Heart right ventricle (tissue), 16 donors: ENCODE measurements around the gene RAP1GDS1. TPM values are rescaled to one million over a fixed set of nuclear protein-coding genes. Genes with fewer than 3 reads are reported as not detected.

Experiments used
- ATAC-seq, 8 donors: fragments of 200-7000 bp; cut with Tn5 transposase; one replicate each; pipeline ENCODE4 v1.9.1; 2020; ENCODE audit warnings: mild to moderate bottlenecking in 8 of 8, moderate library complexity in 8 of 8, moderate number of reproducible peaks in 1 of 8
- DNase-seq, 2 donors: peaks; one replicate each; pipeline ENCODE4 v3.0.0-alpha.2; 2020
- H3K27ac ChIP-seq, 10 donors: fragments of 200-600 bp; sonication (generic) in 2 of 10; one replicate each; pipeline versions ENCODE4 v1.5.0 to v1.8.0; 2020 to 2022; ENCODE audit warnings: mild to moderate bottlenecking in 3 of 10
- H3K27me3 ChIP-seq, 7 donors: fragments of 200-600 bp; one replicate each; pipeline ENCODE4 v1.8.0; 2021 to 2022; ENCODE audit warnings: mild to moderate bottlenecking in 2 of 7
- H3K36me3 ChIP-seq, 9 donors: fragments of 200-600 bp; sonication (generic) in 1 of 9; one replicate each; pipeline versions ENCODE4 v1.5.0 to v1.8.0; 2020 to 2022; ENCODE audit warnings: mild to moderate bottlenecking in 2 of 9
- H3K4me1 ChIP-seq, 9 donors: fragments of 200-600 bp; sonication (generic) in 1 of 9; one replicate each; pipeline versions ENCODE4 v1.5.0 to v1.8.0; 2020 to 2022; ENCODE audit warnings: mild to moderate bottlenecking in 4 of 9
- H3K4me3 ChIP-seq, 10 donors: fragments of 200-600 bp; sonication (generic) in 2 of 10; one replicate each; pipeline versions ENCODE4 v1.5.0 to v1.8.0; 2020 to 2022; ENCODE audit warnings: mild to moderate bottlenecking in 7 of 10, moderate library complexity in 2 of 10
- H3K9me3 ChIP-seq, 11 donors: fragments of 200-600 bp in 10 of 11; sonication (generic) in 2 of 11; one replicate each; pipeline versions ENCODE4 v1.5.0 to v1.8.0; 2013 to 2022; ENCODE audit warnings: mild to moderate bottlenecking in 2 of 11, control low read depth in 1 of 11, moderate library complexity in 1 of 11
- CTCF ChIP-seq, 9 donors: fragments of 200-600 bp; sonication (generic) in 2 of 9; IDR thresholded peaks; one replicate each; pipeline versions ENCODE4 v1.5.0 to v1.8.0; 2021 to 2022; ENCODE audit warnings: antibody characterized with exemption in 9 of 9, mild to moderate bottlenecking in 5 of 9, moderate library complexity in 1 of 9
- WGBS, 2 donors: extraction: QIAGEN DNeasy Blood & Tissue Kit; methylation state at CpG; one replicate each; pipeline ENCODE4 v1.1.7; 2013; ENCODE audit warnings: inconsistent platforms in 1 of 2; 5-methylcytosine and 5-hydroxymethylcytosine counted together
- intact Hi-C, 10 donors: fragments of 100-400 bp; cut with DNase I; formaldehyde crosslinking; loops; one replicate each; pipeline versions ENCODE4 v1.11.1 to v1.14.2; 2022
- polyA plus RNA-seq, 2 donors: library from polyadenylated mRNA; stranded (reverse); fragments of 200-250 nt; gene quantifications; one replicate each; pipeline ENCODE4 v1.2.3, GENCODE V29; 2013
- total RNA-seq, 10 donors: library from RNA; stranded (reverse); fragmentation: NEBNext Ultra II Directional in 3 of 10; extraction: Animal tissue kit (Norgen Biotek cat#: 25700) in 3 of 10; gene quantifications; one replicate each; pipeline versions ENCODE4 v1.2.1 to v1.2.4, GENCODE V29; 2021 to 2023
- donor health status: Arrhythmogenic right ventricular cardiomyopathy.
- donor health status: ischemic (EF 13 %, LVEDD 7.1; RV severe dilation, severe dysfunction).
- donor health status: healthy with polysubstance abuse.
- donor health status: DM: no; HTN: yes; CAD: no.
- donor health status: DM: no; HTN: no; CAD: no.
- donor health status: ischemic (EF 25% LVEDD 6.9; RV normal size, moderate dysfunction).
- donor health status: ischemic (EF 25% LVEDD 5.7; RV mildly dilated, moderate dysfunction).
- donor health status: healthy.
- donor health status: DM: yes; HTN: yes; CAD: no.
- donor health status: Ischemic cardiomyopathy.
- donor health status: ischemic (EF 35%, LVEDD 5.7; RV mildly dilated, moderate dysfunction).
- donor health status: nonischemic (EF 11% LVEDD 7.7; RV severe dilation, severe dysfunction).
- donor health status: DM: yes; HTN: yes; CAD: no.
- donor health status: PGD.
- donor health status: ischemic (EF 29% LVEDD 5.4; RV normal size, mild dysfunction).
- donor health status: nonischemic (EF 23%, LVEDD 6.1; RV moderate dilation, normal function).

Gene RAP1GDS1
- total and polyA plus RNA-seq, 12 donors = 7.0 to 21.3 (median 12.7) TPM

GRCh38 chr4:98232202-98232601 is 29.0 kb upstream of the RAP1GDS1 start:
- 54 to 62% methylated on average over 3 of the region's 3 CpGs for WGBS, 2 donors
- Histone ChIP-seq H3K36me3 (no peaks in the 10 kb centered on the region), H3K9me3 (no peaks in the 10 kb centered on the region), H3K27ac (no peak overlapping the region), H3K27me3 (no peaks in the 10 kb centered on the region), H3K4me3 (no peak overlapping the region), H3K4me1 (peaks cover 0 to 5% (median 0%) of the 10 kb centered on the region in 9 donors)
- no peak for ATAC-seq
- intact Hi-C loops = no loop called here
- TF ChIP-seq CTCF (IDR thresholded peaks at IDR 0.05) = no peak
- DNase-seq = no peak

GRCh38 chr4:98237204-98237603 is 24.0 kb upstream of the RAP1GDS1 start:
- Histone ChIP-seq H3K36me3 (no peaks in the 10 kb centered on the region), H3K4me1 (peaks cover 0 to 3% (median 0%) of the 10 kb centered on the region in 9 donors), H3K4me3 (no peak overlapping the region), H3K27ac (no peak overlapping the region), H3K9me3 (no peaks in the 10 kb centered on the region), H3K27me3 (peaks cover 0 to 4% (median 0%) of the 10 kb centered on the region in 7 donors)
- intact Hi-C loops = no loop called here
- no peak for TF ChIP-seq CTCF (IDR thresholded peaks at IDR 0.05)
- ATAC-seq = no peak
- 86 to 88% methylated on average over 3 of the region's 3 CpGs for WGBS, 2 donors
- no peak for DNase-seq

- ATAC-seq (no peak), DNase-seq (no peak)
- Histone ChIP-seq H3K36me3 (no peaks in the 10 kb centered on the region), H3K27me3 (peaks cover 0 to 4% (median 0%) of the 10 kb centered on the region in 7 donors), H3K27ac (no peak overlapping the region), H3K4me3 (no peak overlapping the region), H3K4me1 (no peaks in the 10 kb centered on the region), H3K9me3 (no peaks in the 10 kb centered on the region)
- WGBS, 2 donors = 88 to 96% methylated on average over 1 of the region's 1 CpG
- intact Hi-C loops = no loop called here
- TF ChIP-seq CTCF (IDR thresholded peaks at IDR 0.05) = no peak
Observed at GRCh38 chr4:98242063-98242462, 19.1 kb upstream of the RAP1GDS1 start.

- 81 to 83% methylated on average over 2 of the region's 2 CpGs for WGBS, 2 donors
Observed at GRCh38 chr4:98242538-98242937, 18.6 kb upstream of the RAP1GDS1 start.

More at GRCh38 chr4:98242538-98242937, 18.6 kb upstream of the RAP1GDS1 start:
- H3K27me3 ChIP-seq = peaks cover 0 to 4% (median 0%) of the 10 kb centered on the region in 7 donors
- DNase-seq (no peak), ATAC-seq (no peak)
- no peak for TF ChIP-seq CTCF (IDR thresholded peaks at IDR 0.05)
- no peaks in the 10 kb centered on the region for H3K9me3 ChIP-seq
- H3K4me3 ChIP-seq = no peak overlapping the region
- no peak overlapping the region for H3K27ac ChIP-seq
- intact Hi-C loops = no loop called here
- H3K36me3 ChIP-seq = no peaks in the 10 kb centered on the region
- H3K4me1 ChIP-seq = no peaks in the 10 kb centered on the region
